Superior temporal gyrus (tissue), 1 donor: ENCODE results near the gene MRPL55.

ENCODE experiments used
- DNase-seq: peaks from one replicate; pipeline ENCODE4 v3.0.0-alpha.2; 2016; ENCODE audit errors: extremely low spot score

The MRPL55 gene

GRCh38 chr1:228101614-228101993 is 7.5 kb downstream of the MRPL55 start:
- DNase-seq, result no peak

- DNase-seq, result no peak
Observed at GRCh38 chr1:228100822-228101613, 8.1 kb downstream of the MRPL55 start.

GRCh38 chr1:228099331-228099732 is 9.8 kb downstream of the MRPL55 start:
- DNase-seq, result no peak

GRCh38 chr1:228098323-228098931 is 10.7 kb downstream of the MRPL55 start:
- DNase-seq, result no peak

GRCh38 chr1:228097333-228098081 is 11.6 kb downstream of the MRPL55 start:
- no peak for DNase-seq

- DNase-seq, result no peak
Observed at GRCh38 chr1:228096416-228097332, 12.4 kb downstream of the MRPL55 start.

GRCh38 chr1:228095938-228096337 is 13.2 kb downstream of the MRPL55 start:
- no peak for DNase-seq

- DNase-seq, result no peak
Observed at GRCh38 chr1:228095161-228095560, 13.9 kb downstream of the MRPL55 start.

- DNase-seq, result no peak
Observed at GRCh38 chr1:228094432-228095016, 14.6 kb downstream of the MRPL55 start.

GRCh38 chr1:228093050-228093906 is 15.8 kb downstream of the MRPL55 start:
- DNase-seq, result no peak

- no peak for DNase-seq
Observed at GRCh38 chr1:228092342-228093049, 16.6 kb downstream of the MRPL55 start.

GRCh38 chr1:228091084-228091483 is 18.0 kb downstream of the MRPL55 start:
- no peak for DNase-seq

GRCh38 chr1:228090613-228091081 is 18.5 kb downstream of the MRPL55 start:
- DNase-seq, result no peak

- DNase-seq, result no peak
Observed at GRCh38 chr1:228089519-228090380, 19.3 kb downstream of the MRPL55 start.

GRCh38 chr1:228088586-228089498 is 20.3 kb downstream of the MRPL55 start:
- DNase-seq, result no peak

GRCh38 chr1:228087771-228088251 is 21.3 kb downstream of the MRPL55 start:
- no peak for DNase-seq

GRCh38 chr1:228085287-228085951 is 23.7 kb downstream of the MRPL55 start:
- no peak for DNase-seq
